CD14-positive monocyte (primary cell): Measurements from ENCODE around the gene KLF6. TPM values are rescaled to one million over a fixed set of nuclear protein-coding genes. Genes with fewer than 3 reads are reported as not detected.
A peak's percentile ranks its signal among the peaks of the same experiment; 100 is the strongest.

ENCODE experiments used
- DNase-seq, 3 donors: peaks; one replicate each; pipeline ENCODE4 v3.0.0-alpha.2; 2011 to 2022
- H2AFZ ChIP-seq: 2 replicates; pipeline ENCODE4 v1.6.0; 2012; ENCODE audit warnings: mild to moderate bottlenecking, low read depth, low read length, inconsistent platforms; ENCODE audit not compliant: insufficient read depth, poor library complexity, severe bottlenecking
- H3K27ac ChIP-seq, 2 donors: 1 replicate in 1 of 2; 2 replicates in 1 of 2; pipeline ENCODE4 v1.5.1; 2012 to 2013; ENCODE audit warnings: low read length in 2 of 2, control low read depth in 1 of 2, inconsistent platforms in 1 of 2, low read depth in 1 of 2, mild to moderate bottlenecking in 1 of 2
- H3K27me3 ChIP-seq, 2 donors: one replicate each; pipeline versions ENCODE4 v1.6.0 to v1.6.1; 2011 to 2013; ENCODE audit warnings: low read length in 2 of 2; ENCODE audit not compliant: control insufficient read depth in 2 of 2, insufficient read depth in 2 of 2
- H3K36me3 ChIP-seq, 2 donors: replicated peaks in 1 of 2; 1 replicate in 1 of 2; 2 replicates in 1 of 2; pipeline versions ENCODE4 v1.5.1 to v1.6.1; 2012 to 2013; ENCODE audit warnings: low read length in 2 of 2, control low read depth in 1 of 2, inconsistent platforms in 1 of 2, mild to moderate bottlenecking in 1 of 2; ENCODE audit not compliant: insufficient read depth in 2 of 2, control insufficient read depth in 1 of 2
- H3K4me1 ChIP-seq, 2 donors: 1 replicate in 1 of 2; 2 replicates in 1 of 2; pipeline versions ENCODE4 v1.5.1 to v1.6.1; 2012 to 2013; ENCODE audit warnings: low read length in 2 of 2, control low read depth in 1 of 2, inconsistent platforms in 1 of 2, mild to moderate bottlenecking in 1 of 2, moderate library complexity in 1 of 2; ENCODE audit not compliant: insufficient read depth in 2 of 2, control insufficient read depth in 1 of 2
- H3K4me2 ChIP-seq: replicated peaks from 2 replicates; pipeline ENCODE3; 2012; ENCODE audit warnings: low read length, moderate library complexity, mild to moderate bottlenecking; ENCODE audit not compliant: poor library complexity, severe bottlenecking; ENCODE audit errors: extremely low read depth
- H3K4me3 ChIP-seq, 3 experiments: fragments of 200-600 bp in 1 of 3; sonication (generic) in 1 of 3; replicated peaks in 1 of 3; 1 replicate in 2 of 3; 2 replicates in 1 of 3; pipeline ENCODE4 v1.5.1; 2011 to 2013; ENCODE audit warnings: low read length in 3 of 3, mild to moderate bottlenecking in 3 of 3, control low read depth in 2 of 3, low read depth in 2 of 3, inconsistent platforms in 1 of 3, moderate library complexity in 1 of 3
- H3K79me2 ChIP-seq: 2 replicates; pipeline ENCODE4 v1.6.0; 2012; ENCODE audit warnings: mild to moderate bottlenecking, control low read depth, inconsistent platforms, low read length, moderate library complexity; ENCODE audit not compliant: insufficient read depth
- H3K9ac ChIP-seq: 2 replicates; pipeline ENCODE4 v1.6.0; 2017; ENCODE audit warnings: low read length, mild to moderate bottlenecking; ENCODE audit not compliant: insufficient read depth, poor library complexity, severe bottlenecking
- H3K9me3 ChIP-seq, 2 donors: replicated peaks in 1 of 2; 1 replicate in 1 of 2; 2 replicates in 1 of 2; pipeline versions ENCODE4 v1.5.1 to v1.6.1; 2012 to 2013; ENCODE audit warnings: low read length in 2 of 2, control low read depth in 1 of 2; ENCODE audit not compliant: control insufficient read depth in 1 of 2, insufficient read depth in 1 of 2
- H4K20me1 ChIP-seq: 2 replicates; pipeline ENCODE4 v1.6.0; 2012; ENCODE audit warnings: mild to moderate bottlenecking, low read length, control low read depth, moderate library complexity; ENCODE audit not compliant: insufficient read depth
- H3K27ac Mint-ChIP-seq, 7 donors: one replicate each; pipeline ENCODE4 v1.8.0; 2020; ENCODE audit warnings: mild to moderate bottlenecking in 7 of 7, mixed read lengths in 7 of 7, moderate library complexity in 6 of 7, inconsistent platforms in 2 of 7
- H3K27me3 Mint-ChIP-seq, 3 donors: one replicate each; pipeline ENCODE4 v1.8.0; 2021 to 2022; ENCODE audit warnings: low read depth in 3 of 3, mild to moderate bottlenecking in 3 of 3, mixed read lengths in 3 of 3, moderate library complexity in 3 of 3, inconsistent platforms in 1 of 3
- H3K36me3 Mint-ChIP-seq, 2 donors: one replicate each; pipeline ENCODE4 v1.8.0; 2020; ENCODE audit warnings: mixed read lengths in 2 of 2, inconsistent platforms in 1 of 2, mild to moderate bottlenecking in 1 of 2
- H3K4me1 Mint-ChIP-seq: one replicate; pipeline ENCODE4 v1.8.0; 2020; ENCODE audit warnings: mild to moderate bottlenecking, mixed read lengths
- H3K4me3 Mint-ChIP-seq, 2 donors: one replicate each; pipeline ENCODE4 v1.8.0; 2020; ENCODE audit warnings: mild to moderate bottlenecking in 2 of 2, mixed read lengths in 2 of 2, moderate library complexity in 1 of 2
- H3K9me3 Mint-ChIP-seq, 7 donors: one replicate each; pipeline ENCODE4 v1.8.0; 2020 to 2022; ENCODE audit warnings: mixed read lengths in 7 of 7, mild to moderate bottlenecking in 6 of 7, moderate library complexity in 6 of 7, inconsistent platforms in 2 of 7
- CTCF ChIP-seq: fragments of 200-600 bp; IDR thresholded peaks from one replicate; pipeline ENCODE4 v1.8.0; 2022; ENCODE audit warnings: antibody characterized with exemption, mild to moderate bottlenecking
- WGBS: methylation state at CpG from one replicate; pipeline ENCODE4 v1.1.5; 2013; ENCODE audit warnings: missing lambda C conversion rate; ENCODE audit not compliant: insufficient coverage; 5-methylcytosine and 5-hydroxymethylcytosine counted together
- intact Hi-C, 2 donors: fragments of 100-400 bp; cut with micrococcal nuclease; formaldehyde crosslinking; loops; one replicate each; pipeline versions ENCODE4 v1.15.0 to v1.15.1; 2023
- polyA plus RNA-seq, 3 donors: library from polyadenylated mRNA; depleted of rRNA in 1 of 3; unstranded in 2 of 3; stranded (reverse) in 1 of 3; fragments of 300-500 nt in 2 of 3; fragments of >200 nt in 1 of 3; fragmentation: Illumina TruSeq in 2 of 3; gene quantifications; 1 replicate in 2 of 3; 2 replicates in 1 of 3; pipeline ENCODE4 v1.2.3, GENCODE V29; 2012 to 2021

The KLF6 gene
- polyA plus RNA-seq, 3 donors, result 436 to 510 (median 499) TPM

- H3K27ac Mint-ChIP-seq, result peak overlapping the region in 3 of 7 donors; percentile 21 to 53 (median 52)
- no peaks in the 10 kb centered on the region for H3K27me3 ChIP-seq
- H3K36me3 ChIP-seq, result no peaks in the 10 kb centered on the region
- peaks cover 7% of the 10 kb centered on the region for H3K4me1 Mint-ChIP-seq
- peaks cover 0 to 3% of the 10 kb centered on the region in 2 donors for H3K9me3 ChIP-seq
- no peaks in the 10 kb centered on the region for H3K79me2 ChIP-seq
- peaks cover 4 to 14% (median 9%) of the 10 kb centered on the region in 7 donors for H3K9me3 Mint-ChIP-seq
- WGBS, result 67% methylated on average over 3 of the region's 4 CpGs
- intact Hi-C loops, result no loop called here
- peaks cover 7% of the 10 kb centered on the region in 2 donors for H3K4me1 ChIP-seq
- H3K27me3 Mint-ChIP-seq, result peaks cover 1 to 5% (median 3%) of the 10 kb centered on the region in 3 donors
- H3K27ac ChIP-seq, result no peak overlapping the region
- no peaks in the 10 kb centered on the region for H4K20me1 ChIP-seq
- no peak overlapping the region for H3K4me3 ChIP-seq
- no peak overlapping the region for H2AFZ ChIP-seq
- peaks cover 4 to 6% of the 10 kb centered on the region in 2 donors for H3K36me3 Mint-ChIP-seq
- H3K4me2 ChIP-seq, result no peak overlapping the region
- no peak for TF ChIP-seq CTCF
- no peak for DNase-seq
- no peak overlapping the region for H3K9ac ChIP-seq
- no peak overlapping the region for H3K4me3 Mint-ChIP-seq
These were observed 7.8 kb upstream of the KLF6 start for GRCh38 chr10:3792710-3793219.

- Histone ChIP-seq H3K4me1 (peaks cover 7% of the 10 kb centered on the region in 2 donors), H3K79me2 (no peaks in the 10 kb centered on the region), H3K27ac (no peak overlapping the region), H3K36me3 (no peaks in the 10 kb centered on the region), H4K20me1 (no peaks in the 10 kb centered on the region), H3K9me3 (peaks cover 0 to 3% of the 10 kb centered on the region in 2 donors), H3K27me3 (no peaks in the 10 kb centered on the region), H3K9ac (no peak overlapping the region), H3K4me2 (no peak overlapping the region), H3K4me3 (no peak overlapping the region), H2AFZ (no peak overlapping the region)
- Mint-ChIP-seq H3K9me3 (peaks cover 4 to 14% (median 9%) of the 10 kb centered on the region in 7 donors), H3K4me3 (no peak overlapping the region), H3K27me3 (peaks cover 1 to 5% (median 3%) of the 10 kb centered on the region in 3 donors), H3K4me1 (peaks cover 7% of the 10 kb centered on the region), H3K27ac (peak overlapping the region in 2 of 7 donors; percentile 2 to 53), H3K36me3 (peaks cover 4 to 6% of the 10 kb centered on the region in 2 donors)
- DNase-seq, result no peak
- intact Hi-C loops, result no loop called here
- WGBS, result 80% methylated on average over 1 of the region's 3 CpGs
- no peak for TF ChIP-seq CTCF
These were observed 7.1 kb upstream of the KLF6 start for GRCh38 chr10:3791974-3792633.
